Fibroblast of mammary gland (primary cell): ENCODE data around the gene AUTS2.

Experiments used
- DNase-seq: peaks from one replicate; pipeline ENCODE4 v3.0.0-alpha.2; 2010; ENCODE audit warnings: low read depth
- H3K4me3 ChIP-seq: 2 replicates; pipeline ENCODE4 v1.5.1; 2011; ENCODE audit warnings: low read depth, mild to moderate bottlenecking, low read length, moderate library complexity; ENCODE audit not compliant: control insufficient read depth
- CTCF ChIP-seq: conservative IDR thresholded peaks from 2 replicates; pipeline ENCODE4 v1.5.1; 2011; ENCODE audit warnings: low read depth, low read length, inconsistent platforms; ENCODE audit not compliant: control insufficient read depth, insufficient read depth

The AUTS2 gene

GRCh38 chr7:70233776-70234175 lies 635.5 kb downstream of the AUTS2 start:
- no peak for DNase-seq
- H3K4me3 ChIP-seq: no peak overlapping the region
- no peak for TF ChIP-seq CTCF

GRCh38 chr7:70237256-70237655 lies 639.0 kb downstream of the AUTS2 start:
- DNase-seq: no peak
- H3K4me3 ChIP-seq: no peak overlapping the region
- TF ChIP-seq CTCF: no peak

- H3K4me3 ChIP-seq: no peak overlapping the region
Observed at GRCh38 chr7:70237831-70238575, 639.7 kb downstream of the AUTS2 start.

GRCh38 chr7:70239918-70240317 lies 641.6 kb downstream of the AUTS2 start:
- no peak for TF ChIP-seq CTCF
- H3K4me3 ChIP-seq: no peak overlapping the region
- no peak for DNase-seq

More at GRCh38 chr7:70237831-70238575, 639.7 kb downstream of the AUTS2 start:
- no peak for DNase-seq
- no peak for TF ChIP-seq CTCF

GRCh38 chr7:70240873-70241272 lies 642.6 kb downstream of the AUTS2 start:
- no peak overlapping the region for H3K4me3 ChIP-seq
- DNase-seq: no peak
- no peak for TF ChIP-seq CTCF

GRCh38 chr7:70241536-70242175 lies 643.4 kb downstream of the AUTS2 start:
- H3K4me3 ChIP-seq: no peak overlapping the region
- TF ChIP-seq CTCF: no peak
- DNase-seq: no peak

- no peak for DNase-seq
- H3K4me3 ChIP-seq: no peak overlapping the region
- TF ChIP-seq CTCF: no peak
Observed at GRCh38 chr7:70242826-70243225, 644.6 kb downstream of the AUTS2 start.
